ENCODE data around the gene MEGF9. TPM values are rescaled to one million over a fixed set of nuclear protein-coding genes. Genes with fewer than 3 reads are reported as not detected.
A peak's percentile ranks its signal among the peaks of the same experiment; 100 is the strongest.
"Not testable (repeated sequence)": the region's sequence is repeated elsewhere in the genome, so short reads cannot be mapped to it uniquely, and the experiment has no call there.

MEGF9 gene
- total RNA-seq, 8 experiments from 2014 or later = 6.5 to 40.0 (median 14.1) TPM

- H3K4me1 ChIP-seq (replicated peaks in 1 of 2); H3K4me3 ChIP-seq; H3K27ac ChIP-seq; in situ Hi-C loops (cut with MboI; ENCODE audit: low pct_unique_long_range_greater_than_20kb in 2 of 9, low sequenced_read_pairs in 9 of 9, unreplicated experiment in 9 of 9); ATAC-seq (replicated peaks in 6 of 8): not testable (repeated sequence)
- WGBS, 10 experiments = 0 to 100% (median 85%) methylated on average over 1 of the region's 1 CpG; no CpG with 5 or more reads in 2 of the 10 experiments
Measured at GRCh38 chr9:120640874-120641273, 73.4 kb downstream of the MEGF9 start.

- Histone ChIP-seq H3K4me3 (no peak overlapping the region), H3K4me1 (replicated peaks in 1 of 2) (no peaks in the 10 kb centered on the region), H3K27ac (no peak overlapping the region)
- ATAC-seq (replicated peaks in 6 of 8) = no peak
- 67 to 100% (median 97%) methylated on average over 1 to 2 of the region's 2 CpGs; no CpG with 5 or more reads in 1 of the 10 experiments for WGBS, 10 experiments
- in situ Hi-C loops (cut with MboI; ENCODE audit: low pct_unique_long_range_greater_than_20kb in 2 of 9, low sequenced_read_pairs in 9 of 9, unreplicated experiment in 9 of 9) = no loop called here
Measured at GRCh38 chr9:120640380-120640779, 73.9 kb downstream of the MEGF9 start.

GRCh38 chr9:120637919-120638318 is 76.4 kb downstream of the MEGF9 start:
- no peak for ATAC-seq (replicated peaks in 6 of 8)
- Histone ChIP-seq H3K4me1 (replicated peaks in 1 of 2) (no peaks in the 10 kb centered on the region), H3K4me3 (no peak overlapping the region), H3K27ac (no peak overlapping the region)
- in situ Hi-C loops (cut with MboI; ENCODE audit: low pct_unique_long_range_greater_than_20kb in 2 of 9, low sequenced_read_pairs in 9 of 9, unreplicated experiment in 9 of 9) = no loop called here
- 70 to 100% (median 90%) methylated on average over 2 to 5 of the region's 5 CpGs; no CpG with 5 or more reads in 1 of the 10 experiments for WGBS, 10 experiments

DNA sequence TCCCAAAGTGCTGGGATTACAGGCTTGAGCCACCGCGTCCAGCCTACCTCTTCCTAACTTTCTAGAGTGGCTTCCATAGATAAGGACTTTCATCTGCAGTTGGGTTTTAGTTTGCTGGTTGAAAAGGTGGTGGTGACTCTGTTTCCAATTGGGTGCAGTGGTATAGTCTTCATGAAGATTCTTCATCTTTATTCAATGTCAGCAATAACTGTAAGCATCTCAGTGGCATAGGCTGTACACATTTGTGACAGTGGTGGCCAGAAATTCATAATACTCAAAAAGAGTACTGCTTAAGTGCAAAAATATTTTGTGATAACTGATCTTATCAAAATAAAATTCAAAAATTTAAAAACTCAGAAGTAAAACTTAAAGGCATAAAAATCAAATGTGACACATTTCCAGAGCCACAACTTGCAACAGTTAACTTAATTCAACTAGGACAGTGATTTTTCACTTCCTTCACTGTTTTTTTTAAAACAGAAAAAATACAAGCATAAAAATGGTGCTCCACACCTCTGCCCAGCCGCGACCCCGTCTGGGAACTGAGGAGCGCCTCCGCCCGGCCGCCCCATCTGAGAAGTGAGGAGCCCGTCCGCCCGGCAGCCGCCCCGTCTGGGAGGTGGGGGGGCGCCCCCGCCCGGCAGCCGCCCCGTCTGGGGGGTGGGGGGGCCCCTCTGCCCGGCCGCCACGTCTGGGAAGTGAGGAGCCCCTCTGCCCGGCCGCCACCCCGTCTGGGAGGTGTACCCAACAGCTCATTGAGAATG is 77.9 kb downstream of the MEGF9 start:
- in situ Hi-C loops (cut with MboI; ENCODE audit: low pct_unique_long_range_greater_than_20kb in 2 of 9, low sequenced_read_pairs in 9 of 9, unreplicated experiment in 9 of 9) = no loop called here
- H3K27ac ChIP-seq = no peak overlapping the region
- H3K4me3 ChIP-seq = no peak overlapping the region
- no peaks in the 10 kb centered on the region for H3K4me1 ChIP-seq (replicated peaks in 1 of 2)
- WGBS, 10 experiments = 100% methylated on average over 2 to 6 of the region's 25 CpGs; no CpG with 5 or more reads in 4 of the 10 experiments
- no peak for ATAC-seq (replicated peaks in 6 of 8)

DNA sequence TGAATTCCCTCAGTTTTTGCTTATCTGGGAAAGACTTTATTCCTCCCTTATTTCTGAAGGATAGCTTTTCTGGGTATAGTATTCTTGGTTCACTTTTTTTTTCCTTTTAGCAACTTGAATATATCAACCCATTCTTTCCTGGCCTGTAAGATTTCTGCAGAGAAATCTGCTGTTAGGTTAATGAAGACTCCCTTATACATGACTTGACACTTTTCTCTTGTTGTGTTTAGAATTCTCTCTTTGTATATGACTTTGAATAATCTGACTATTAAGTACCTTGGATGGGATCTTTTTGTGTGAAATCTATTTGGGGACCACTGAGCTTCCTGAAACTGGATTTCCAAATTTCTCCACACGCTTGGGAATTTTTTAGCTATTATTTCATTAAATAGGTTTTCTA is 79.3 kb downstream of the MEGF9 start:
- ATAC-seq (replicated peaks in 6 of 8) = no peak
- in situ Hi-C loops (cut with MboI; ENCODE audit: low pct_unique_long_range_greater_than_20kb in 2 of 9, low sequenced_read_pairs in 9 of 9, unreplicated experiment in 9 of 9) = no loop called here
- H3K27ac ChIP-seq = no peak overlapping the region
- H3K4me1 ChIP-seq (replicated peaks in 1 of 2) = no peaks in the 10 kb centered on the region
- no peak overlapping the region for H3K4me3 ChIP-seq
- WGBS, 10 experiments = 83 to 100% (median 100%) methylated on average over 1 of the region's 1 CpG; no CpG with 5 or more reads in 1 of the 10 experiments

DNA sequence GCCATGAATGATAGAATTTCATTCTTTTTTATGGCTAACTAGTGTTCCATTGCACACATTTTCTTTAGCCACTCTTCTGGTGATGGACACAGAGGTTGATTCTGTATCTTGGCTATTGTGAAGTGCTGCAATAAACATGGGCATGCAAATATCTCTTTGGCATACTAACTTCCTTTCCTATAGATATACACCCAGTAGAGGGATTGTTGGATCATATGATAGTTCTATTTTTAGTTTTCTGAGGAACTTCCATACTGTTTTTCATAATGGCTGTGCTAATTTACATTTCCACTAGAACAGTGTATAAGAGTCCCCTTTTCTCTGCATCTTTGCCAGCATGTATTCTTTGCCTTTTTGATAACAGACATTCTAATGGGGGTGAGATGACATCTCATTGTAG is 83.9 kb downstream of the MEGF9 start:
- Histone ChIP-seq H3K4me3 (no peak overlapping the region), H3K27ac (no peak overlapping the region), H3K4me1 (replicated peaks in 1 of 2) (no peaks in the 10 kb centered on the region)
- in situ Hi-C loops (cut with MboI; ENCODE audit: low pct_unique_long_range_greater_than_20kb in 2 of 9, low sequenced_read_pairs in 9 of 9, unreplicated experiment in 9 of 9) = no loop called here
- peak in 2 of 8 experiments; percentile 38 to 64 for ATAC-seq (replicated peaks in 6 of 8)

DNA sequence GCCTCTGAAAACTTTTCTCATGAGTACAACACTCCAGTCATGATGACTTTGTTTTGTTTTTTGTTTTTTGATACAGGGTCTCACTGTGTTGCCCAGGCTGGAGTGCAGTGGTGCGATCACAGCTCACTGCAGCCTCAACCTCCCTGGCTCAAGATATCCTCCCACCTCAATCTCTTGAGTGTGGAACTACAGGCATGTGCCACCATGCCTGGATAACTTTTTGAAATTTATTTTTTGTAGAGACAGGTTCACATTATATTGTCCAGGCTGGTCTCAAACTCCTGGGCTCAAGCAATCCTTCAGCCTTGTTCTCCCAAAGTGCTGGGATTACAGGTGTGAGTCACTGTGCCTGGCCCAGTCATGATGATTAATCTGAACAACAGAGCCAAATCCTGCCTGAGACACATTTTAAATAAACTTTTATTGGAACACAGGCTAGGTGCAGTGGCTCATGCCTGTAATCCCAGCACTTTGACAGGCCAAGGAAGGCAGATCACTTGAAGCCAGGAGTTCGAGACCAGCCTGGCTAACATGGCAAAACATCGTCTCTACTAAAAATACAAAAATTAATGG is 85.3 kb downstream of the MEGF9 start:
- H3K4me1 ChIP-seq (replicated peaks in 1 of 2); H3K4me3 ChIP-seq; H3K27ac ChIP-seq: not testable (repeated sequence)
- in situ Hi-C loops (cut with MboI; ENCODE audit: low pct_unique_long_range_greater_than_20kb in 2 of 9, low sequenced_read_pairs in 9 of 9, unreplicated experiment in 9 of 9) = loop anchor here in 1 of 9 experiments (10.0 kb wide), 1 partner anchor 106 kb away; no protein-coding TSS in a partner anchor
- peak in 1 of 8 experiments; percentile 18 for ATAC-seq (replicated peaks in 6 of 8)
- WGBS, 10 experiments = 79 to 100% (median 97%) methylated on average over 1 to 3 of the region's 3 CpGs; no CpG with 5 or more reads in 3 of the 10 experiments

- in situ Hi-C loops (cut with MboI; ENCODE audit: low pct_unique_long_range_greater_than_20kb in 2 of 9, low sequenced_read_pairs in 9 of 9, unreplicated experiment in 9 of 9) = loop anchor here in 1 of 9 experiments (10.0 kb wide), 1 partner anchor 106 kb away; no protein-coding TSS in a partner anchor
- peak in 2 of 8 experiments; percentile 15 to 29 for ATAC-seq (replicated peaks in 6 of 8)
- Histone ChIP-seq H3K4me1 (replicated peaks in 1 of 2) (no peaks in the 10 kb centered on the region), H3K27ac (no peak overlapping the region), H3K4me3 (no peak overlapping the region)
- 37 to 90% (median 81%) methylated on average over 2 to 4 of the region's 4 CpGs for WGBS, 10 experiments
Measured at GRCh38 chr9:120628207-120628924, 85.9 kb downstream of the MEGF9 start.

GRCh38 chr9:120627073-120627472 is 87.2 kb downstream of the MEGF9 start:
- ATAC-seq (replicated peaks in 6 of 8) = no peak
- in situ Hi-C loops (cut with MboI; ENCODE audit: low pct_unique_long_range_greater_than_20kb in 2 of 9, low sequenced_read_pairs in 9 of 9, unreplicated experiment in 9 of 9) = loop anchor here in 1 of 9 experiments (10.0 kb wide), 1 partner anchor 108 kb away; no protein-coding TSS in a partner anchor
- Histone ChIP-seq H3K27ac (no peak overlapping the region), H3K4me3 (no peak overlapping the region), H3K4me1 (replicated peaks in 1 of 2) (no peaks in the 10 kb centered on the region)
- WGBS, 10 experiments = 33 to 87% (median 67%) methylated on average over 1 to 2 of the region's 2 CpGs; no CpG with 5 or more reads in 1 of the 10 experiments

- H3K4me1 ChIP-seq (replicated peaks in 1 of 2) = no peaks in the 10 kb centered on the region
- in situ Hi-C loops (cut with MboI; ENCODE audit: low pct_unique_long_range_greater_than_20kb in 2 of 9, low sequenced_read_pairs in 9 of 9, unreplicated experiment in 9 of 9) = loop anchor here in 1 of 9 experiments (10.0 kb wide), 1 partner anchor 108 kb away; no protein-coding TSS in a partner anchor
- no peak overlapping the region for H3K4me3 ChIP-seq
- no peak overlapping the region for H3K27ac ChIP-seq
- WGBS, 10 experiments = 0 to 100% (median 80%) methylated on average over 1 of the region's 1 CpG; no CpG with 5 or more reads in 2 of the 10 experiments
- ATAC-seq (replicated peaks in 6 of 8) = no peak
Measured at GRCh38 chr9:120626512-120626911, 87.8 kb downstream of the MEGF9 start.

DNA sequence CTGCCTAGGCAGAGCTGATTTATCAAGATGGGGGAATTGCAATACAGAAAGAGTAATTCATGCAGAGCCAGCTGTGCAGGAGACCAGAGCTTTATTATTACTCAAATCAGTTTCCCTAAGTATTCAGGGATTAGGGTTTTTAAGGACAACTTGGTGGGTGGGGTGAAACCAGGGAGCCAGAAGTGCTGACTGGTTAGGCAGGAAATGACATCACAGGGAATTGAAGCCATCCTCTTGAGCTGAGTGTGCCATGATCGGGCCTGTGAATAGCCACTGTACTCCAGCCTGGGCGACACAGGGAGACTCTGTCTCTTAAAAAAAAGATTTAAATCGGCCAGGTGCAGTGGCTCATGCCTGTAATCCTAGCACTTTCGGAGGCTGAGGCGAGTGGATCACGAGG is 89.0 kb downstream of the MEGF9 start:
- in situ Hi-C loops (cut with MboI; ENCODE audit: low pct_unique_long_range_greater_than_20kb in 2 of 9, low sequenced_read_pairs in 9 of 9, unreplicated experiment in 9 of 9) = loop anchor here in 1 of 9 experiments (10.0 kb wide), 1 partner anchor 110 kb away; no protein-coding TSS in a partner anchor
- 70 to 100% (median 93%) methylated on average over 1 to 6 of the region's 6 CpGs; no CpG with 5 or more reads in 1 of the 10 experiments for WGBS, 10 experiments
- Histone ChIP-seq H3K4me1 (replicated peaks in 1 of 2) (no peaks in the 10 kb centered on the region), H3K4me3 (no peak overlapping the region), H3K27ac (no peak overlapping the region)
- peak in 1 of 8 experiments; percentile 27 for ATAC-seq (replicated peaks in 6 of 8)

- in situ Hi-C loops (cut with MboI; ENCODE audit: low pct_unique_long_range_greater_than_20kb in 2 of 9, low sequenced_read_pairs in 9 of 9, unreplicated experiment in 9 of 9) = loop anchor here in 1 of 9 experiments (10.0 kb wide), 1 partner anchor 112 kb away; no protein-coding TSS in a partner anchor
- Histone ChIP-seq H3K27ac (no peak overlapping the region), H3K4me1 (replicated peaks in 1 of 2) (no peaks in the 10 kb centered on the region), H3K4me3 (no peak overlapping the region)
- ATAC-seq (replicated peaks in 6 of 8) = no peak
Measured at GRCh38 chr9:120622790-120623189, 91.5 kb downstream of the MEGF9 start.

DNA sequence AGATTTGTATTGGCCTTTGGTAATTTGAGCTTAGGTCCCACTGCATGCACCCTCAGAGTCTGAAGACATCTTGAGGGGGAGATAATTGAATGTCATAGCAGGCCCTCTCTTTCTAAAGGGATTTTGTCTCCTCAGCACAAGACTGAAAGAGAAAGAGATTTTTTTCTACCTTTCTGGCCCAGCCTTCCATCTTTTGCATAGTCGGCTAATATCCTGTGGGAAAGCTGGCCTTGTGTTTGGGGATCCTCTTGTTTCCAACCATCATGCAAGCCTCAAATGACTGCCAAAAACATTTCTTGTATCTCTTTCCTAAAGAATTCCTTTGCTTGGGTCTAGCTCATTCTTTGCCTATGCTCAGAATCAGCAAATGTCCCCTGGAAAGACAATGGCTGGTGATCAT is 92.3 kb downstream of the MEGF9 start:
- no peak overlapping the region for H3K27ac ChIP-seq
- no peaks in the 10 kb centered on the region for H3K4me1 ChIP-seq (replicated peaks in 1 of 2)
- no peak overlapping the region for H3K4me3 ChIP-seq
- 75 to 100% (median 92%) methylated on average over 1 of the region's 1 CpG; no CpG with 5 or more reads in 2 of the 10 experiments for WGBS, 10 experiments
- in situ Hi-C loops (cut with MboI; ENCODE audit: low pct_unique_long_range_greater_than_20kb in 2 of 9, low sequenced_read_pairs in 9 of 9, unreplicated experiment in 9 of 9) = loop anchor here in 1 of 9 experiments (10.0 kb wide), 1 partner anchor 113 kb away; no protein-coding TSS in a partner anchor
- ATAC-seq (replicated peaks in 6 of 8) = no peak

Data from motor neuron (in vitro differentiated cells).